HEK293 (cell line): ENCODE data around the gene ANAPC5.

Experiments
- ATF2 ChIP-seq: fragments of 450-650 bp; formaldehyde crosslinking; IDR thresholded peaks from 2 replicates; pipeline ENCODE4 v1.5.1; 2016; ENCODE audit warnings: missing biosample characterization, missing genetic modification characterization, low read depth
- KLF16 ChIP-seq: fragments of 450-650 bp; formaldehyde crosslinking; IDR thresholded peaks from 2 replicates; pipeline ENCODE4 v1.5.1; 2017; ENCODE audit warnings: missing biosample characterization, missing genetic modification characterization
- MZF1 ChIP-seq: fragments of 450-650 bp; formaldehyde crosslinking; IDR thresholded peaks from 2 replicates; pipeline ENCODE4 v1.5.1; 2017; ENCODE audit warnings: missing biosample characterization, missing genetic modification characterization, borderline replicate concordance
- ZBTB21 ChIP-seq: fragments of 450-650 bp; formaldehyde crosslinking; IDR thresholded peaks from 2 replicates; pipeline ENCODE4 v1.5.1; 2017; ENCODE audit warnings: missing biosample characterization, missing genetic modification characterization
- ZEB2 ChIP-seq: fragments of 450-650 bp; formaldehyde crosslinking; IDR thresholded peaks from 2 replicates; pipeline ENCODE4 v1.5.1; 2016; ENCODE audit warnings: missing biosample characterization, missing genetic modification characterization
- ZFP41 ChIP-seq: fragments of 450-650 bp; formaldehyde crosslinking; IDR thresholded peaks from 2 replicates; pipeline ENCODE4 v1.5.1; 2016; ENCODE audit warnings: missing biosample characterization, missing genetic modification characterization, borderline replicate concordance
- ZNF214 ChIP-seq: fragments of 450-650 bp; formaldehyde crosslinking; IDR thresholded peaks from 2 replicates; pipeline ENCODE4 v1.5.1; 2017; ENCODE audit warnings: missing biosample characterization, mild to moderate bottlenecking, missing genetic modification characterization, borderline replicate concordance
- ZNF274 ChIP-seq, 2 experiments: fragments of 200-500 bp in 1 of 2; fragments of 450-650 bp in 1 of 2; sonication (Bioruptor generic) in 1 of 2; formaldehyde crosslinking in 1 of 2; IDR thresholded peaks; 2 replicates each; pipeline versions ENCODE4 v1.5.1 to v1.6.1; 2014 to 2016; ENCODE audit warnings: borderline replicate concordance in 1 of 2, inconsistent platforms in 1 of 2, low read length in 1 of 2, missing biosample characterization in 1 of 2, missing genetic modification characterization in 1 of 2
- ZNF558 ChIP-seq: fragments of 450-650 bp; formaldehyde crosslinking; IDR thresholded peaks from 2 replicates; pipeline ENCODE4 v1.5.1; 2016; ENCODE audit warnings: missing biosample characterization, missing genetic modification characterization
- ZNF596 ChIP-seq: fragments of 450-650 bp; IDR thresholded peaks from 2 replicates; pipeline ENCODE4 v1.5.0; 2018; ENCODE audit warnings: missing biosample characterization, mild to moderate bottlenecking, missing genetic modification characterization, moderate library complexity
- ZNF629 ChIP-seq: fragments of 450-650 bp; formaldehyde crosslinking; IDR thresholded peaks from 2 replicates; pipeline ENCODE4 v1.5.1; 2017; ENCODE audit warnings: missing biosample characterization, missing genetic modification characterization
- TF ChIP-seq, protein P1 (sequence below): fragments of 450-650 bp; IDR thresholded peaks from 2 replicates; pipeline ENCODE4 v1.5.1; 2018; ENCODE audit warnings: missing biosample characterization, missing genetic modification characterization
- TF ChIP-seq, protein P2 (sequence below): fragments of 450-650 bp; formaldehyde crosslinking; IDR thresholded peaks from 2 replicates; pipeline ENCODE4 v1.5.1; 2016; ENCODE audit warnings: missing biosample characterization, missing genetic modification characterization

DNA sequence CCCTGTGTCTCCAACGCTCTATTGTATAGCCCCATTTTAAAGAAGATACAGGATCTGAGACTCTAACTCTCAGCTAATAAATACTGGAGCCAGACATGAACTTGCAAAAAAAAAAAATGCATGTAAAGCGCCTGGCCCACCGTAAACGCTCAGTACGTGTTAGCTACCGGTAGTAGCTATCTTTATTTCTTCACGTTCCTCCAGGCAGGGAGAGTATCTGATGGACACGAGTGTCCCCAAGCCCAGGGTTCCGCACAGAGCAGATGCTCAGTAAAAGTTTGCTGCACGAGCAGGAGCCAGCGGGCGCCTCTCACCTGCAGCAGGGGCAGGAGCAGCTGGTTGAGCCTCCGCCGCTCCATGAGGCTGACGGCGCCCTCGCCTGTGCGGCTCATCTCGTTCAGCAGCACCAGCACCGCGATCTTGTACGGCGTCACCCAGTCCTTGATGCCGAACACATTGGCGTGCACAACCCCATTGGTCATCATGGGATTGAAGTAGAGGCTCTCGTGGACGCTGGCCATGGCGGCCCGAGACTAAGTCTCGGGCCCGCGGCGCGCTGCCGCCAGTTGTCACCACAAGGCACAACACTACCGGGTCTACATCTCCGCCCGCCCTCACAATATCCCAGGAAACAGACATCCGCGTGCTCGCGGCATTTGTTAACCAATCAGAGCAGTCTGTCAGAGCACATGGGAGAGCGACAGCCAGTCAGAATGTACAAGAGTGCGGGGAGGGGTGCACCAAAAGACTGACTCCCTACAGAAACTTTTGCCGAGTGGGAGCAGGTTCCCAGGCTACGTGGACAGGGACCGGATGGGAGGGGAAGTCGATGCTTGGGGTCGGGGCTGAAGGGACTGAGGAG is at the start of gene ANAPC5:
- TF ChIP-seq, protein P1, sequence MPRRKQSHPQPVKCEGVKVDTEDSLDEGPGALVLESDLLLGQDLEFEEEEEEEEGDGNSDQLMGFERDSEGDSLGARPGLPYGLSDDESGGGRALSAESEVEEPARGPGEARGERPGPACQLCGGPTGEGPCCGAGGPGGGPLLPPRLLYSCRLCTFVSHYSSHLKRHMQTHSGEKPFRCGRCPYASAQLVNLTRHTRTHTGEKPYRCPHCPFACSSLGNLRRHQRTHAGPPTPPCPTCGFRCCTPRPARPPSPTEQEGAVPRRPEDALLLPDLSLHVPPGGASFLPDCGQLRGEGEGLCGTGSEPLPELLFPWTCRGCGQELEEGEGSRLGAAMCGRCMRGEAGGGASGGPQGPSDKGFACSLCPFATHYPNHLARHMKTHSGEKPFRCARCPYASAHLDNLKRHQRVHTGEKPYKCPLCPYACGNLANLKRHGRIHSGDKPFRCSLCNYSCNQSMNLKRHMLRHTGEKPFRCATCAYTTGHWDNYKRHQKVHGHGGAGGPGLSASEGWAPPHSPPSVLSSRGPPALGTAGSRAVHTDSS (tag by site-specific recombination), result no peak
- TF ChIP-seq ZBTB21 (no peak; the same call in 1 of the 2 replicates), MZF1 (tag by site-specific recombination) (no peak), ZNF274 (IDR thresholded peaks at IDR 0.05; ENCODE audit: low read length) (no peak), ZNF274 (tag by site-specific recombination; IDR thresholded peaks at IDR 0.05; ENCODE audit: borderline replicate concordance) (no peak), ZNF558 (tag by site-specific recombination) (no peak), ZEB2 (peak; percentile 61; the same call in 1 of the 2 replicates), ATF2 (tag by site-specific recombination) (no peak), KLF16 (tag by site-specific recombination) (peak; percentile 96), ZNF629 (tag by site-specific recombination) (peak; percentile 63), ZNF596 (tag by site-specific recombination) (no peak), ZNF214 (tag by site-specific recombination) (no peak), ZFP41 (no peak)
- TF ChIP-seq, protein P2, sequence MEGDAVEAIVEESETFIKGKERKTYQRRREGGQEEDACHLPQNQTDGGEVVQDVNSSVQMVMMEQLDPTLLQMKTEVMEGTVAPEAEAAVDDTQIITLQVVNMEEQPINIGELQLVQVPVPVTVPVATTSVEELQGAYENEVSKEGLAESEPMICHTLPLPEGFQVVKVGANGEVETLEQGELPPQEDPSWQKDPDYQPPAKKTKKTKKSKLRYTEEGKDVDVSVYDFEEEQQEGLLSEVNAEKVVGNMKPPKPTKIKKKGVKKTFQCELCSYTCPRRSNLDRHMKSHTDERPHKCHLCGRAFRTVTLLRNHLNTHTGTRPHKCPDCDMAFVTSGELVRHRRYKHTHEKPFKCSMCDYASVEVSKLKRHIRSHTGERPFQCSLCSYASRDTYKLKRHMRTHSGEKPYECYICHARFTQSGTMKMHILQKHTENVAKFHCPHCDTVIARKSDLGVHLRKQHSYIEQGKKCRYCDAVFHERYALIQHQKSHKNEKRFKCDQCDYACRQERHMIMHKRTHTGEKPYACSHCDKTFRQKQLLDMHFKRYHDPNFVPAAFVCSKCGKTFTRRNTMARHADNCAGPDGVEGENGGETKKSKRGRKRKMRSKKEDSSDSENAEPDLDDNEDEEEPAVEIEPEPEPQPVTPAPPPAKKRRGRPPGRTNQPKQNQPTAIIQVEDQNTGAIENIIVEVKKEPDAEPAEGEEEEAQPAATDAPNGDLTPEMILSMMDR (tag by site-specific recombination), result peak; percentile 62; the same call in 1 of the 2 replicates
